ENCODE results near the gene TRIM38.

Gene TRIM38

GRCh38 chr6:25975923-25976560, 13.4 kb downstream of the TRIM38 start:
- no peak overlapping the region for H3K4me3 ChIP-seq (ENCODE audit: control insufficient read depth, low read depth, low read length)
- TF ChIP-seq CTCF (conservative IDR thresholded peaks at IDR 0.05; ENCODE audit: control insufficient read depth, insufficient read depth, low read depth, low read length) = no peak
- DNase-seq (ENCODE audit: low read depth) = no peak

GRCh38 chr6:25980935-25981334, 18.3 kb downstream of the TRIM38 start:
- no peak for DNase-seq (ENCODE audit: low read depth)
- no peak overlapping the region for H3K4me3 ChIP-seq (ENCODE audit: control insufficient read depth, low read depth, low read length)
- no peak for TF ChIP-seq CTCF (conservative IDR thresholded peaks at IDR 0.05; ENCODE audit: control insufficient read depth, insufficient read depth, low read depth, low read length)

GRCh38 chr6:25981568-25982263, 19.1 kb downstream of the TRIM38 start:
- TF ChIP-seq CTCF (conservative IDR thresholded peaks at IDR 0.05; ENCODE audit: control insufficient read depth, insufficient read depth, low read depth, low read length) = no peak
- DNase-seq (ENCODE audit: low read depth) = peak; percentile 34
- H3K4me3 ChIP-seq (ENCODE audit: control insufficient read depth, low read depth, low read length) = no peak overlapping the region

- H3K4me3 ChIP-seq (ENCODE audit: control insufficient read depth, low read depth, low read length) = no peak overlapping the region
- no peak for DNase-seq (ENCODE audit: low read depth)
- no peak for TF ChIP-seq CTCF (conservative IDR thresholded peaks at IDR 0.05; ENCODE audit: control insufficient read depth, insufficient read depth, low read depth, low read length)
These were observed 21.7 kb downstream of the TRIM38 start for GRCh38 chr6:25984265-25984664.

GRCh38 chr6:25987845-25988244, 25.2 kb downstream of the TRIM38 start:
- no peak overlapping the region for H3K4me3 ChIP-seq (ENCODE audit: control insufficient read depth, low read depth, low read length)
- TF ChIP-seq CTCF (conservative IDR thresholded peaks at IDR 0.05; ENCODE audit: control insufficient read depth, insufficient read depth, low read depth, low read length) = no peak
- no peak for DNase-seq (ENCODE audit: low read depth)

GRCh38 chr6:25990172-25990873, 27.7 kb downstream of the TRIM38 start:
- no peak for DNase-seq (ENCODE audit: low read depth)
- TF ChIP-seq CTCF (conservative IDR thresholded peaks at IDR 0.05; ENCODE audit: control insufficient read depth, insufficient read depth, low read depth, low read length) = no peak
- no peak overlapping the region for H3K4me3 ChIP-seq (ENCODE audit: control insufficient read depth, low read depth, low read length)
